Right atrium auricular region (tissue), 2 donors: ENCODE data around the gene DOCK2. TPM values are rescaled to one million over a fixed set of nuclear protein-coding genes. Genes with fewer than 3 reads are reported as not detected.

Source experiments
- DNase-seq: peaks from one replicate; pipeline ENCODE4 v3.0.0-alpha.2; 2019; ENCODE audit warnings: low spot score
- H3K27ac ChIP-seq, 2 donors: fragments of 200-600 bp; sonication (generic); 1 replicate in 1 of 2; 2 replicates in 1 of 2; pipeline ENCODE4 v1.5.1; 2016 to 2019
- H3K27me3 ChIP-seq, 2 donors: fragments of 200-600 bp; sonication (generic); one replicate each; pipeline versions ENCODE4 v1.5.1 to v1.6.0; 2017 to 2019
- H3K36me3 ChIP-seq: fragments of 200-600 bp; sonication (generic); one replicate; pipeline ENCODE4 v1.5.1; 2016
- H3K4me1 ChIP-seq, 2 donors: fragments of 200-600 bp; sonication (generic); one replicate each; pipeline versions ENCODE4 v1.5.1 to v1.6.0; 2017 to 2019
- H3K4me3 ChIP-seq, 2 donors: fragments of 200-600 bp; sonication (generic); 1 replicate in 1 of 2; 2 replicates in 1 of 2; pipeline ENCODE4 v1.5.1; 2017 to 2019; ENCODE audit warnings: mild to moderate bottlenecking in 1 of 2, moderate library complexity in 1 of 2
- H3K9me3 ChIP-seq, 2 donors: fragments of 200-600 bp; sonication (generic); one replicate each; pipeline ENCODE4 v1.5.1; 2019
- CTCF ChIP-seq, 2 donors: fragments of 200-600 bp; sonication (generic); IDR thresholded peaks; one replicate each; pipeline ENCODE4 v1.5.1; 2019; ENCODE audit warnings: antibody characterized with exemption in 2 of 2
- total RNA-seq, 2 donors: library from RNA; depleted of rRNA; stranded (reverse); fragments of >200 nt; gene quantifications; one replicate each; pipeline ENCODE4 v1.1.0, GENCODE V29; 2016

DOCK2 gene
- total RNA-seq, 2 donors from 2014 or later, result 3.7 to 5.4 TPM

DNA sequence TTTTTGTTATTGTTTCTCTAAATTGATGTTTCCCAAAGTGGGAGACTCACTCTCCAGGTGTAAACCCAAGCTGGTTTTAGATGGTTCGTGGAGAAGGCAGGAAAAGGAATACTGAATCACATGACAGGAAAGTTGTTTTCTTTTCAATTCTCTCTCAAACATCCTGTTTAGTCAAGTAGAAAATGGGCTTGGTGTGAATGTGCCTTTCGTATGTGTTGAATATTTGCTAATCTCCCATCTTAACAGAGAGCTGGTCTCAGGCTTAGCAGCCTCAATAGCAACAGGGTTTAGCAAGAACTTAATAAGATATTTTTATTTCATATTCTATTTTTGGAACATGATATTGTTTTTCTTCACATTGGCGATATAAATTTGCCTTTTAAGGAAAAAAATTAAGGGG lies 223.5 kb downstream of the DOCK2 start:
- no peaks in the 10 kb centered on the region for H3K4me1 ChIP-seq
- no peak for TF ChIP-seq CTCF (IDR thresholded peaks at IDR 0.05)
- H3K27me3 ChIP-seq, result no peaks in the 10 kb centered on the region

GRCh38 chr5:169861433-169861832 lies 224.4 kb downstream of the DOCK2 start:
- no peak for TF ChIP-seq CTCF (IDR thresholded peaks at IDR 0.05)
- Histone ChIP-seq H3K4me1 (no peaks in the 10 kb centered on the region), H3K27me3 (no peaks in the 10 kb centered on the region), H3K9me3 (no peaks in the 10 kb centered on the region), H3K36me3 (no peaks in the 10 kb centered on the region), H3K4me3 (no peak overlapping the region), H3K27ac (no peak overlapping the region)
- no peak for DNase-seq

More for the DNA sequence above, 223.5 kb downstream of the DOCK2 start:
- Histone ChIP-seq H3K36me3 (no peaks in the 10 kb centered on the region), H3K9me3 (no peaks in the 10 kb centered on the region), H3K27ac (no peak overlapping the region), H3K4me3 (no peak overlapping the region)
- DNase-seq, result no peak

DNA sequence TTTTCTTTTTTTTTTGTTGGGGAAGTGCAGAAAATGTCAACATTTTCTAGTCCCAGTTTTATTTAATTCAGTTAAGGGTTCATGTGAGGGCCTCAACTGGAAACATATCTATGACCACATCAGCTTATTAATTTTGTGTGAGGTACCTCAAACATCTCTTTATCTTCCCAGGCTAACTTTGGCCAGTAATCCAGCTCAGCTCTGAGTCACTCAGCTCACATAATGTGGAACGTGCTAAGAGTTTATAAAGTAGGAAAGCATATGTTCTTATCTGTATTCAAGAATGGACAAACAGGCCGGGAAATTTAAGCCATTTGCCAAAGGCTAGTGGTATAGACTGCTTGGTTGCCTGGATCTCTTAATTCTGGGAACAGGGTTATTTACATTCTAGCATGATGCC lies 224.9 kb downstream of the DOCK2 start:
- no peak for DNase-seq
- H3K4me3 ChIP-seq, result no peak overlapping the region
- TF ChIP-seq CTCF (IDR thresholded peaks at IDR 0.05), result no peak

GRCh38 chr5:169862391-169862811 lies 225.3 kb downstream of the DOCK2 start:
- TF ChIP-seq CTCF (IDR thresholded peaks at IDR 0.05), result no peak
- Histone ChIP-seq H3K27me3 (no peaks in the 10 kb centered on the region), H3K27ac (no peak overlapping the region), H3K36me3 (no peaks in the 10 kb centered on the region), H3K4me1 (no peaks in the 10 kb centered on the region), H3K4me3 (no peak overlapping the region), H3K9me3 (no peaks in the 10 kb centered on the region)
- no peak for DNase-seq

More for the DNA sequence above, 224.9 kb downstream of the DOCK2 start:
- H3K9me3 ChIP-seq, result no peaks in the 10 kb centered on the region
- H3K27me3 ChIP-seq, result no peaks in the 10 kb centered on the region
- H3K36me3 ChIP-seq, result no peaks in the 10 kb centered on the region
- no peaks in the 10 kb centered on the region for H3K4me1 ChIP-seq
- H3K27ac ChIP-seq, result no peak overlapping the region

DNA sequence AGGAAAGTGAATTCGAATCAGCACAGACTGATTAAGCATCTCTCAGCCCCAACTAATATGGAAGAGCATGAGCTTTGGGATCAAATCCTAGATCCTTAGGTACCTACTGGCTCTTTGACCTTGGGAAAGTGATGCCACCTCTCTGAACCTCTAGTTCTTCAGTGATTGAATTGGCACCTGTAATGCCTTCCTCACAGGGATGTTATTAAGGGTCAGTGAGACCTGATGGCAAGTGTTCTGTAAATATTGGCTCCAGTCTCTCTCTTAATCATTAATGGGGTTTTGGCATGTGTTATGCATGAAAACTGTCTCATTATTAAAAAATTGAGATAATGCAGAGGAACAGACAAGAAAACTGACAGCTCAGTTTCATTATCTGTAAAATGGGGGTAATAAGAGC lies 227.4 kb downstream of the DOCK2 start:
- DNase-seq, result no peak
- TF ChIP-seq CTCF (IDR thresholded peaks at IDR 0.05), result no peak
- no peak overlapping the region for H3K27ac ChIP-seq
- H3K4me3 ChIP-seq, result no peak overlapping the region
- no peaks in the 10 kb centered on the region for H3K36me3 ChIP-seq
- H3K9me3 ChIP-seq, result no peaks in the 10 kb centered on the region
- H3K4me1 ChIP-seq, result no peaks in the 10 kb centered on the region
- no peaks in the 10 kb centered on the region for H3K27me3 ChIP-seq

DNA sequence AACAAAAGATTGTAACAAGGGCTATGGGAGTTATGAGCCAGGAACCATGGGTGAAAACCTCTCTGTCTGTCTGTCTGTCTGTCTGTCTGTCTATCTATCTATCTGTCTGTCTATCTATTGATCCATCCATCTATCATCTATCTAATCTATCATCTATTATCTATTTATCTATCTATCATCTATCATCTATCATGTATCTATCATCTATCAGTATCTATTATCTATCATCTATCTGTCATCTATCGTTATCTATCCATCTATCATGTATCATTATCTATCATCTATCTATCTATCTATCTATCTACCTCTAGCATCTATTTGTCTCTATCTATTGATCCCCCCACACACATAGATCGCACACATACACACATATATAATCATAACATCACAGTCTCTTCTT lies 230.3 kb downstream of the DOCK2 start:
- DNase-seq, result no peak
- TF ChIP-seq CTCF (IDR thresholded peaks at IDR 0.05), result no peak
- Histone ChIP-seq H3K27ac (no peak overlapping the region), H3K4me1 (no peaks in the 10 kb centered on the region), H3K36me3 (no peaks in the 10 kb centered on the region), H3K4me3 (no peak overlapping the region), H3K9me3 (no peaks in the 10 kb centered on the region), H3K27me3 (no peaks in the 10 kb centered on the region)
